GM12892 (cell line): ENCODE measurements around the gene CYB5B.

Experiments used
- DNase-seq: peaks from one replicate; pipeline ENCODE4 v3.0.0; 2011; ENCODE audit not compliant: insufficient read length
- FAIRE-seq: peaks from 2 replicates; lab custom pipeline; 2011; peaks lifted over from hg19 to GRCh38; lab: Jason Lieb, UNC
- POLR2A ChIP-seq: IDR thresholded peaks from 2 replicates; pipeline ENCODE4 v1.6.1; 2011; ENCODE audit warnings: low read depth, low read length, control low read depth
- POLR2AphosphoS5 ChIP-seq: IDR thresholded peaks from 2 replicates; pipeline ENCODE4 v1.6.1; 2011; ENCODE audit warnings: low read depth, low read length, control low read depth
- TAF1 ChIP-seq: IDR thresholded peaks from 2 replicates; pipeline ENCODE4 v1.6.1; 2011; ENCODE audit warnings: low read depth, mild to moderate bottlenecking, control low read depth, low read length, borderline replicate concordance

CYB5B gene

GRCh38 chr16:69453936-69454335, 29.5 kb downstream of the CYB5B start:
- DNase-seq (no peak), FAIRE-seq (no peak)
- TF ChIP-seq TAF1 (no peak), POLR2AphosphoS5 (no peak)

DNA sequence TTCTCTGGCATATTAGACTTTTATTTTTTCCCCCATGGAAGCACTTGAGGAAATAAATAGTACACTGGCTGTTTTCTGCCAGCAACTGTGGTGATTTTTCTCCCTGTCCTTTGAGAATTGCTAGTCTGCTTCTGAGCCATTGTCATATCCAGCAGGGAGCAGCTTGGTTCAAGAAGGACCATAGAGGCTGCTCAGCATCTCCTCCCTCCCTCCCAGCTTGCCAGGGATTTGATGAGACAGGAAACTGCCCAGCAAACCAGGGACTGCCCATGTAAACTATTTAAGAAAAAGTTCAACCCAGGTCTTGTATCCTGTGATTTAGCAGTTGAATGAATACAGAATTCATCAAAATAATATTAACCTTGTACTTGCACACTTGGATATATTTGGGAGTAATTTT, 39.5 kb downstream of the CYB5B start:
- DNase-seq (no peak), FAIRE-seq (no peak)
- TF ChIP-seq POLR2AphosphoS5: no peak
- no peak for TF ChIP-seq POLR2A
- no peak for TF ChIP-seq TAF1

DNA sequence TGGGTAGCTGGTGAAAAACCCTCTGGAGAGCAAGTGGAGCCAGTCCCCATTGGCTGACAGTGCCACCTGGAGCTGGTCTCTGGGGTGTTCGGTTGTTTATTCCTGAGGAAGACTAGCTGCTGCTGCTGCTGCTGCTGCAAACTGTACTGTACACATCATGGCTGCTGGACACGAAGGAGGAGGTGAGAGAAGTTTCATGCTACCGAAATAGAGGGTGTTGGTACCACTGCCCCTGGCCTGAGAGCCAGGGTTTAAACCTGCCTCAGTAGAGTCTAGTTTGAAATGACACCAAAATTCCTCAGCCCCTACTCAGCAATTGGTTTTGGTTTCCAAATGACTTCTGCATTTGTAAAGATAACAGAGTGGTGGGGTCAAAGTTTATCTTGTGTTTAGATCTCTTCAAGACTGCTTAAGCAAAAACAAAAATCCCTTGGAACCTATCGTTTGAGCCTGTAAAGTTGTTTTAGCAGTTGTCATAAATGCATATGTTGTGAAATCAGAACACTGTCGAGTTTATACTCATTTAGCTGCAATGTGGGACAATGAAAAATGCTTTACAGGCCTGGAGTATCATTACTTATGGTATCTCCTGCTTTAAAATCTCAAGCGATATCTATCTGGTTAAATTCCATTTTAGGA, 40.8 kb downstream of the CYB5B start:
- DNase-seq (no peak), FAIRE-seq (peak; percentile 86)
- TF ChIP-seq POLR2AphosphoS5 (no peak), TAF1 (no peak), POLR2A (no peak)

DNA sequence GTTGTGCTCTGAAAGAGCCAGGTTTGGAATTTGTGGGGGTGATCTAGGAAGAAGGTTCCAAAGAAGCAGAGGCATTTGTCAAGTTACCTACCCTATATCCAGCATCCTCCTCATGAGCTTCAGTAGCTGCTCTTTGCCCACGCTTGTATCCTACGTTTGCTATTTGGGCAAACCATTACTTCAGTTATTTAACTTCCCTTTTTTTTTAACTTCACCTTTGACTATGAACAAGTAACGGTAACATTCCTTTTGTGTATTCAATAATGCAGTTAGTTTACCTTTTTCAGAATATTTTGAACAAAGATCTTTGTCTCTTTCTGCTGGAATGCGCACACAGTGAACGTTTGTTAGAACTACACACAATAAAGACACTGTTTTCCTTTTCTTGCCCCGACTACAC, 41.5 kb downstream of the CYB5B start:
- no peak for FAIRE-seq
- TF ChIP-seq POLR2A: no peak
- no peak for TF ChIP-seq TAF1
- no peak for DNase-seq

GRCh38 chr16:69466547-69466946, 42.1 kb downstream of the CYB5B start:
- FAIRE-seq (no peak), DNase-seq (no peak)
- TF ChIP-seq TAF1: no peak
- no peak for TF ChIP-seq POLR2AphosphoS5
- TF ChIP-seq POLR2A: no peak

GRCh38 chr16:69467080-69467479, 42.7 kb downstream of the CYB5B start:
- no peak for TF ChIP-seq POLR2A
- TF ChIP-seq POLR2AphosphoS5: no peak
- no peak for TF ChIP-seq TAF1
- FAIRE-seq (peak; percentile 14), DNase-seq (no peak)

- no peak for TF ChIP-seq POLR2A
- TF ChIP-seq POLR2AphosphoS5: no peak
- FAIRE-seq (no peak), DNase-seq (no peak)
These were observed 43.2 kb downstream of the CYB5B start for GRCh38 chr16:69467531-69468204.

GRCh38 chr16:69469807-69470561, 45.6 kb downstream of the CYB5B start:
- TF ChIP-seq POLR2A (no peak), POLR2AphosphoS5 (no peak), TAF1 (no peak)
- FAIRE-seq: peak; percentile 40
- no peak for DNase-seq

DNA sequence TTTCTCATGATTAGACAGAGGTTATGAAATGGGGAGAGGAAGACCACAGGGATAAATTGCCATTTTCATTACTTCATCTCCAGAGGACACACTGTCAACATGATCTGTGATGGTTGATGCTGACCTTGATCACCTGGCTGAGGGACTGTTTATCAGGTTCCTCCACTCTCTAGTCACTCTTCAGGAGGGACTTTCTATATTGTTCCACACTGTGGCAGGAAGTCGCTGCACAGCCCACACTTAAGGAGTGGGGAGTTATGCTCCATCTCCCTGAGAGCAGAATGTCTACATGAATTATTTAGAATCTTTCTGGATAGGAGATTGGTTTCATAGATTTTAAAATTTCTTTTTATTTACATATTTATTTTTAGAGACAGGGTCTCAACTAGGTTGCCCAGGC, 46.7 kb downstream of the CYB5B start:
- no peak for TF ChIP-seq TAF1
- no peak for TF ChIP-seq POLR2AphosphoS5
- TF ChIP-seq POLR2A: no peak
- FAIRE-seq (no peak), DNase-seq (no peak)

GRCh38 chr16:69474408-69474807, 50.0 kb downstream of the CYB5B start:
- FAIRE-seq: no peak
- no peak for DNase-seq
- TF ChIP-seq POLR2AphosphoS5 (no peak), TAF1 (no peak), POLR2A (no peak)

DNA sequence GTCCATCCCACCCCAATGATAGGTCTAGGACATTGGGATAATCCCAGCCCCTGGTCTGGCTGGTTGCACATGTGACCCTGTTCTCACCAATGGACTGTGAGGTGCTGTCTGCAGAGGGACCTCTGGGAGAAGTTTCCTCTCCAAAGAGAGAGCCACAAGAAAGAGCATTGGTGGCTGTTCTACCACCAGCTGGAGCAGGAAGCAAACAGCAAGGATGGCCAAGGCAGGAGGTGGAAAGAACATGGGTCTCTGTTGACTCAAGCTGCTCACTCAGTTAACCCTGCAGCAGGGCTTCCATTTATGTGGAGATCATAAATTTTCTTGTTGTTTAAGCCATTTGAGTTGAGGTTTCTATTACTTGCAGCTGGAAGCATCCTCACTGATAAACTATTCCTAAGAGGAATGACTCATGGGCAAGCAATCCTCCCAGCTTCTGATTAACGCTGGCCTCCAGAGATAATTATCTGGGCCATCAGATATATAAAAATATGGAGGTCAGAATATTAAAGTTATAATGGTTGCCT, 52.6 kb downstream of the CYB5B start:
- TF ChIP-seq POLR2AphosphoS5 (no peak), TAF1 (no peak), POLR2A (no peak)
- no peak for DNase-seq
- FAIRE-seq: no peak

- DNase-seq (no peak), FAIRE-seq (no peak)
- no peak for TF ChIP-seq POLR2AphosphoS5
- TF ChIP-seq POLR2A: no peak
- no peak for TF ChIP-seq TAF1
These were observed 53.1 kb downstream of the CYB5B start for GRCh38 chr16:69477546-69477945.
